Thyroid gland (tissue), 4 donors: ENCODE data around the gene PLXND1. TPM values are rescaled to one million over a fixed set of nuclear protein-coding genes. Genes with fewer than 3 reads are reported as not detected.
"Not testable (repeated sequence)": the region's sequence is repeated elsewhere in the genome, so short reads cannot be mapped to it uniquely, and the experiment has no call there.

Experiments
- DNase-seq, 2 donors: peaks; one replicate each; pipeline ENCODE4 v3.0.0-alpha.2; 2019
- H3K27ac ChIP-seq, 3 donors: fragments of 200-600 bp; sonication (generic); 1 replicate in 2 of 3; 2 replicates in 1 of 3; pipeline ENCODE4 v1.5.1; 2016 to 2019; ENCODE audit warnings: mild to moderate bottlenecking in 1 of 3, moderate library complexity in 1 of 3
- H3K27me3 ChIP-seq: fragments of 200-600 bp; sonication (generic); one replicate; pipeline ENCODE4 v1.5.1; 2019
- H3K36me3 ChIP-seq, 2 donors: fragments of 200-600 bp; sonication (generic); one replicate each; pipeline ENCODE4 v1.5.1; 2016 to 2019
- H3K4me1 ChIP-seq, 2 donors: fragments of 200-600 bp; sonication (generic); one replicate each; pipeline ENCODE4 v1.5.1; 2017 to 2019
- H3K4me3 ChIP-seq, 3 donors: fragments of 200-600 bp; sonication (generic); replicated peaks in 1 of 3; 1 replicate in 2 of 3; 2 replicates in 1 of 3; pipeline ENCODE4 v1.5.1; 2016; ENCODE audit warnings: mild to moderate bottlenecking in 1 of 3
- H3K9me3 ChIP-seq: fragments of 200-600 bp; sonication (generic); one replicate; pipeline ENCODE4 v1.5.1; 2017
- POLR2A ChIP-seq, 2 donors: fragments of 450-650 bp; IDR thresholded peaks; one replicate each; pipeline ENCODE4 v1.6.1; 2017; ENCODE audit warnings: antibody characterized with exemption in 2 of 2, mild to moderate bottlenecking in 2 of 2, moderate library complexity in 1 of 2
- WGBS, 2 donors: methylation state at CpG; one replicate each; pipeline ENCODE4 v1.1.5; 2017; 5-methylcytosine and 5-hydroxymethylcytosine counted together
- intact Hi-C: fragments of 100-400 bp; cut with DNase I; formaldehyde crosslinking; loops from one replicate; pipeline ENCODE4 v1.15.1; 2023
- total RNA-seq, 4 donors: library from RNA; depleted of rRNA; stranded (reverse); fragments of >200 nt; gene quantifications; one replicate each; pipeline ENCODE4 v1.2.3, GENCODE V29; 2016
- TF ChIP-seq, protein P1 (sequence below), 6 experiments: fragments of 200-600 bp in 3 of 6; fragments of 450-650 bp in 3 of 6; sonication (generic) in 3 of 6; IDR thresholded peaks; one replicate each; pipeline ENCODE4 v1.5.1; 2016 to 2019; ENCODE audit warnings: antibody characterized with exemption in 6 of 6, mild to moderate bottlenecking in 2 of 6, inconsistent platforms in 1 of 6, moderate library complexity in 1 of 6

The PLXND1 gene
- total RNA-seq, 4 donors from 2014 or later, result 50.7 to 69.8 (median 60.8) TPM

DNA sequence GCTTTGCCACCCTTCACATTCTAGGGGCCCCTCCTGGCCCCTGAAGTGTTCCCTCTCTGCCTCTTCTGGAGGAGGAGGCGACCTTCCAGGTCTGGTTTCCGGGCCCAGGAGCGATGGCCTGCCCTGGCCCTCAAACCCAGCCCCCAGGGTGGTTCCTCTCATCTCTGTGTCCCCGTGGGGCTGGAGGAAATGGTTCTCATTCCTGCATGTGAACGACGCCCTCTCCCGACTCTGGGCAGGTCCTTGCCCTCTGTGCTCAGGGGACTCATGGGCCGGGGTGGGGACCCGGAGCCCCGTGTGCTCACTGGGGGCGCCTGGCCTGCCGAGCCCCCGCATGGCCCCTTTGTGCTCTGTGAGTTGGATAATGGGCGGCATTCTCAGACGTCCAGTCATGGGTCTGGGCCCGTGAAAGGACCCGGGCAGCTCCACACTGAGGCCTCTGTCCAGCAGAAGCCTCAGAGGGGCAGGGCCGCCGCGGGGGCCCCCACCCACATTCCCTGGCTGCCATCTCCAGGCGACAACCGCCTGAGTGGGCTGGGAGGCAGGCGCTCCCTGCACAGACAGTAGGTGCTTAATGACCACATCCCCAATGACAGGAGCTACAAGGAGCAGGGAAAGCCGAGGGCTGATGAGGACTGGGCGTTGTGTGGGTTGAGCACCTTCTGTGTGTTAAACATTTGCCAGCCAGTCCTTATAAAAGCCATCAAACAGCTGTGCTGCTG is 5.5 kb upstream of the PLXND1 start:
- Histone ChIP-seq H3K27ac (peak overlapping the region in 2 of 3 donors; percentile 44 to 51), H3K4me1 (peaks cover 16 to 72% of the 10 kb centered on the region in 2 donors), H3K9me3 (no peaks in the 10 kb centered on the region), H3K27me3 (no peaks in the 10 kb centered on the region), H3K4me3 (no peak overlapping the region), H3K36me3 (no peaks in the 10 kb centered on the region)
- TF ChIP-seq, protein P1, sequence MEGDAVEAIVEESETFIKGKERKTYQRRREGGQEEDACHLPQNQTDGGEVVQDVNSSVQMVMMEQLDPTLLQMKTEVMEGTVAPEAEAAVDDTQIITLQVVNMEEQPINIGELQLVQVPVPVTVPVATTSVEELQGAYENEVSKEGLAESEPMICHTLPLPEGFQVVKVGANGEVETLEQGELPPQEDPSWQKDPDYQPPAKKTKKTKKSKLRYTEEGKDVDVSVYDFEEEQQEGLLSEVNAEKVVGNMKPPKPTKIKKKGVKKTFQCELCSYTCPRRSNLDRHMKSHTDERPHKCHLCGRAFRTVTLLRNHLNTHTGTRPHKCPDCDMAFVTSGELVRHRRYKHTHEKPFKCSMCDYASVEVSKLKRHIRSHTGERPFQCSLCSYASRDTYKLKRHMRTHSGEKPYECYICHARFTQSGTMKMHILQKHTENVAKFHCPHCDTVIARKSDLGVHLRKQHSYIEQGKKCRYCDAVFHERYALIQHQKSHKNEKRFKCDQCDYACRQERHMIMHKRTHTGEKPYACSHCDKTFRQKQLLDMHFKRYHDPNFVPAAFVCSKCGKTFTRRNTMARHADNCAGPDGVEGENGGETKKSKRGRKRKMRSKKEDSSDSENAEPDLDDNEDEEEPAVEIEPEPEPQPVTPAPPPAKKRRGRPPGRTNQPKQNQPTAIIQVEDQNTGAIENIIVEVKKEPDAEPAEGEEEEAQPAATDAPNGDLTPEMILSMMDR (IDR thresholded peaks at IDR 0.05), result no peak
- TF ChIP-seq POLR2A (IDR thresholded peaks at IDR 0.05), result no peak
- intact Hi-C loops, result no loop called here
- 33 to 54% methylated on average over 9 to 17 of the region's 25 CpGs for WGBS, 2 donors
- no peak for DNase-seq

DNA sequence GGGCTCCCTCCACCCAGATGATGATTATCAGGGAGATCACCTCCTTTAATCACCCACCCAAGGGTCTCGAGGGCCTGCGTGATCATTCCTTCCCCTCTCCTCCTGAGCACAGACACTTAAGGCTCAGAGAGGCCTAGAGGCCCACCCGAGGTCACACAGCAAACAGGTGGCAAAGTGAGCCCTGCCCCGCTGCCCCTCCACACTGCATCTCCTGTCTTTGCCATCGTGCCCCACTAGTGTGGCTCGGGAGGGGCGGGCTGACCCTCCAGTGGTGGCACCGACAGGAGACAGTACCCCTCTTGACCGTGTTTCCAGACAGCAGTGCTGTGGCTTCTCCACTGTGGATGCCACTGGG is 4.9 kb upstream of the PLXND1 start:
- Histone ChIP-seq H3K27me3 (no peaks in the 10 kb centered on the region), H3K4me1 (peaks cover 14 to 69% of the 10 kb centered on the region in 2 donors), H3K36me3 (no peaks in the 10 kb centered on the region), H3K9me3 (no peaks in the 10 kb centered on the region), H3K4me3 (no peak overlapping the region), H3K27ac (peak overlapping the region in 1 of 3 donors; percentile 51)
- intact Hi-C loops, result no loop called here
- WGBS, 2 donors, result 79 to 84% methylated on average over 5 to 9 of the region's 9 CpGs
- TF ChIP-seq, protein P1 (IDR thresholded peaks at IDR 0.05), result no peak
- no peak for TF ChIP-seq POLR2A (IDR thresholded peaks at IDR 0.05)
- DNase-seq, result no peak

DNA sequence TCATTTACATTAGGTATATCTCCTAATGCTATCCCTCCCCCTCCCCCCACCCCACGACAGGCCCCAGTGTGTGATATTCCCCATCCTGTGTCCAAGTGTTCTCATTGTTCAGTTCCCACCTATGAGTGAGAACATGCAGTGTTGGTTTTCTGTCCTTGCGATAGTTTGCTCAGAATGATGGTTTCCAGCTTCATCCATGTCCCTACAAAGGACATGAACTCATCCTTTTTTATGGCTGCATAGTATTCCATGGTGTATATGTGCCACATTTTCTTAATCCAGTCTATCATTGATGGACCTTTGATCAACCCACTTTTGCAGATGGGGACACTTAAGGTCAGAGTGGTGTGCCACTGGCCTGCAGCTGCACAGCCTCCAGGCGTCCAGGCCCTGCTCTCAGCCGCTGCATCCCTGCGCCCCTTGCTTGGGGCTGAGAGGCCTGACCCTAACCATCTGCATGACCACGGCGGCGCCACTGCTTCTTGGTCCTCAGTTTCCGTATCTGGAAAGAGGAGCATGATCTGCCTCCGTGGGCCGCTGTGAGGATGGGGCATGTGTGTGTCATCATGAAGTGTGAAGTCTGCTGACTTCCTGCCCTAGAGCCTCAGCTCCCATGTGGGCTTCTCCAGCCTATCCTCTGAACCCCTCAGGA is 4.4 kb upstream of the PLXND1 start:
- H3K9me3 ChIP-seq, H3K27me3 ChIP-seq, H3K4me3 ChIP-seq, intact Hi-C loops, DNase-seq, H3K36me3 ChIP-seq: not testable (repeated sequence)
- 86 to 94% methylated on average over 7 to 11 of the region's 11 CpGs for WGBS, 2 donors
- peak overlapping the region in 1 of 3 donors; percentile 51 for H3K27ac ChIP-seq
- H3K4me1 ChIP-seq, result peaks cover 16 to 66% of the 10 kb centered on the region in 2 donors

DNA sequence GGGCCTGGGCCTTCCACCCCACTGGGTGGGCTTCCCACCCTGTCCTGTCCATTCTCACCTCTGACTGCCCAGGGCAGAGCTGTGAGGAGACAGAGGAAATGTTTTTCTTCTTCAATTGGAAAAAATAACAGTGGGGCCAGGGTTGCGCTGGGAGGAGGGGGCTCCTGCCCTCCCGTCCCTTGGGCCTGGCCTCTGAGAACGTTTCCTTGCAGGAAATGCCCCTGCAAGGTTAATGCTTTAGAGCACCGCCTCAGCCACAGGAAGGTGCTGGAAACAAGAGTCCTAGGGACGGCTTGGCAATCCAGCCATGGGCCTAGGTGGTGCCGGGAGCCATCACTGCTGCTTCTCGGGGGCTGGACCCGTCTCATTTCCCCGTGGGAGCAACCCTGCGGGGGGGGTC is 3.8 kb upstream of the PLXND1 start:
- Histone ChIP-seq H3K4me3 (no peak overlapping the region), H3K36me3 (no peaks in the 10 kb centered on the region), H3K27ac (peak overlapping the region; percentile 15 to 86 (median 40)), H3K4me1 (peaks cover 18 to 67% of the 10 kb centered on the region in 2 donors), H3K27me3 (peaks cover 5% of the 10 kb centered on the region), H3K9me3 (no peaks in the 10 kb centered on the region)
- DNase-seq, result no peak
- intact Hi-C loops, result no loop called here
- WGBS, 2 donors, result 21 to 57% methylated on average over 5 to 10 of the region's 10 CpGs
- TF ChIP-seq, protein P1 (IDR thresholded peaks at IDR 0.05), result no peak
- no peak for TF ChIP-seq POLR2A (IDR thresholded peaks at IDR 0.05)

DNA sequence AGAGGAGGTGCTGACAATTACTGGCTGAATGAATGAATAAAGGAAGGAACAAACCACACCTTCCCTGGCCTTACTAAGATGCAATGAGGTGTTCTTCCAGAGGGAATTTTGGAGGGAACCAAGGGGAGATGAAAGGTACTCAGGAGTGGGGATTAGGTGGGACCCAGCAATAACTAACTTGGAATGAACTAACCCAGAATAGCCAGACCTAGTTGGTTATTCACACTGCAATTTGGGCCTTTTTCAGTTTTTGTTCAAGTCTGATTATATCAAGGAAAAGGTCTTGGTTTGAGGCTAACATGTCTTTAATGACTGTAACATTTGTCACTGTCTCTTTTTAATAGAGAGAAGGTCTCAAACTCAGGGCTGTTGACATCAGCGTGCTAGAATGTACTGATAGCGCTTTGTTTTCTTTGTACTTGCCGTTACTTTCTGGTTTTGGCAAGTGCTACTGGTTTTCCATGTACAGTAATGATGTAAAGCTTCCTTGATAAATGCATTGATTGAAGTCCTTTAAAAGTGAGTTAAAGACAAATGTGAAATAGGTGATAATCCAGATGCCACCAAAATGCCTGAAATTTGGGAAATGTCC is 3.2 kb upstream of the PLXND1 start:
- Histone ChIP-seq H3K4me1 (peaks cover 18 to 63% of the 10 kb centered on the region in 2 donors), H3K27ac (peak overlapping the region; percentile 15 to 92 (median 86)), H3K36me3 (no peaks in the 10 kb centered on the region), H3K9me3 (no peaks in the 10 kb centered on the region), H3K4me3 (no peak overlapping the region), H3K27me3 (peaks cover 5% of the 10 kb centered on the region)
- 28% methylated on average over 3 of the region's 3 CpGs for WGBS, 2 donors
- TF ChIP-seq, protein P1 (IDR thresholded peaks at IDR 0.05), result no peak
- TF ChIP-seq POLR2A (IDR thresholded peaks at IDR 0.05), result no peak
- intact Hi-C loops, result no loop called here
- DNase-seq, result no peak
